HEK293 (cell line): ENCODE results near the gene BLOC1S5.

ENCODE experiments used
- FEZF1 ChIP-seq: fragments of 450-650 bp; formaldehyde crosslinking; IDR thresholded peaks from 2 replicates; pipeline ENCODE4 v1.5.1; 2016; ENCODE audit warnings: missing biosample characterization, missing genetic modification characterization
- KLF1 ChIP-seq: fragments of 450-650 bp; formaldehyde crosslinking; IDR thresholded peaks from 2 replicates; pipeline ENCODE4 v1.5.1; 2016; ENCODE audit warnings: missing biosample characterization, missing genetic modification characterization
- TCF7L2 ChIP-seq: IDR thresholded peaks from 2 replicates; pipeline ENCODE4 v1.6.1; 2011; ENCODE audit warnings: low read depth, mild to moderate bottlenecking, inconsistent platforms, low read length, moderate library complexity, borderline replicate concordance
- ZBTB1 ChIP-seq: fragments of 450-650 bp; formaldehyde crosslinking; IDR thresholded peaks from 2 replicates; pipeline ENCODE4 v1.5.1; 2016; ENCODE audit warnings: missing biosample characterization, missing genetic modification characterization
- ZFP3 ChIP-seq: fragments of 450-650 bp; formaldehyde crosslinking; IDR thresholded peaks from 2 replicates; pipeline ENCODE4 v1.5.1; 2016; ENCODE audit warnings: low read depth, missing biosample characterization, missing genetic modification characterization
- ZNF23 ChIP-seq: fragments of 450-650 bp; formaldehyde crosslinking; IDR thresholded peaks from 2 replicates; pipeline ENCODE4 v1.5.1; 2016; ENCODE audit warnings: missing biosample characterization, missing genetic modification characterization, borderline replicate concordance
- ZNF274 ChIP-seq, 2 experiments: fragments of 200-500 bp in 1 of 2; fragments of 450-650 bp in 1 of 2; sonication (Bioruptor generic) in 1 of 2; formaldehyde crosslinking in 1 of 2; IDR thresholded peaks; 2 replicates each; pipeline versions ENCODE4 v1.5.1 to v1.6.1; 2014 to 2016; ENCODE audit warnings: borderline replicate concordance in 1 of 2, inconsistent platforms in 1 of 2, low read length in 1 of 2, missing biosample characterization in 1 of 2, missing genetic modification characterization in 1 of 2
- ZNF555 ChIP-seq: fragments of 450-650 bp; formaldehyde crosslinking; conservative IDR thresholded peaks from 2 replicates; pipeline ENCODE4 v1.5.1; 2017; ENCODE audit warnings: missing biosample characterization, mild to moderate bottlenecking, missing genetic modification characterization, inconsistent platforms
- TF ChIP-seq, protein P1 (sequence below): fragments of 450-650 bp; formaldehyde crosslinking; IDR thresholded peaks from 2 replicates; pipeline ENCODE4 v1.5.1; 2016; ENCODE audit warnings: missing biosample characterization, missing genetic modification characterization
- TF ChIP-seq, protein P2 (sequence below): fragments of 450-650 bp; formaldehyde crosslinking; IDR thresholded peaks from 2 replicates; pipeline ENCODE4 v1.5.1; 2017; ENCODE audit warnings: missing biosample characterization, missing genetic modification characterization
- TF ChIP-seq, protein P3 (sequence below): fragments of 450-650 bp; formaldehyde crosslinking; IDR thresholded peaks from 2 replicates; pipeline ENCODE4 v1.5.1; 2016; ENCODE audit warnings: missing biosample characterization, missing genetic modification characterization

DNA sequence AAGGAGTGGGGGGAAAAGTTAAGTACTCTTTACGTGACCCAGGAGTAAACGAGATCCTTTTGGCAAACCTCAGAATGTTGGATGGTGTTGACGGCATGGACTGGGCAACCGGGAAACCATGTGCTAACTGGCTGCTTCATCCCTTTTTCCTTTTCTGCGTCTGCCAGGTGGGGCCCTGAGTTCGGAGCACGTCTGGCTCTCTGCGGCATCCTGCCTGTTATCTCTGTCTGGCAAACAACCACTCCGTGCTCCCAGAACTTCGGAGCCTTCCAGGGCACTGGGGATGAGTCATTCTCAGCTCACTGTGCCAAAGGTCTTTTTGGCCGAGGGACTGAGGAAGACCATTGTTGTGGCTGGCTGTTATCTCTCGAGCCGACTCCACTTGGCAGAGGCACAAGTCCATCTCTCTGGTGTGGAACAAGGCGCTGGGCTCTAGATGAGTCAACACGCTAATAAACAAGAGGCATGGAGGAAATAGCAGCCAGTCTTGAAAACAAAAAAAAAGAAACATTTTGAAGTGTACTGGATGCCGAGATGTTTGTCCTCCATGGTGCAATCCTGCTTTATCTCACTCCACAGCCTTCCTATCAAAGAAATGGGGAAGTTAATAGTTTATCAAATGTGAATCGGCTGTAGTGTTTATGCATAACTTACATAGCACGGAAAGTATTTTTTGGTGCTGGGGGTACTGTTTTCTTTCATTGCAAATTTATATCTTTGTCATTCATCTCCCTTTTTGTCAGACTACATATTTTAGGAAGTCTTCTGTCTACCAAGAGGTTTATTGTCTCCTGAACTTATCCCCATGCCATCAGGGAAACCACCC is 89.0 kb downstream of the BLOC1S5 start:
- TF ChIP-seq, protein P1, sequence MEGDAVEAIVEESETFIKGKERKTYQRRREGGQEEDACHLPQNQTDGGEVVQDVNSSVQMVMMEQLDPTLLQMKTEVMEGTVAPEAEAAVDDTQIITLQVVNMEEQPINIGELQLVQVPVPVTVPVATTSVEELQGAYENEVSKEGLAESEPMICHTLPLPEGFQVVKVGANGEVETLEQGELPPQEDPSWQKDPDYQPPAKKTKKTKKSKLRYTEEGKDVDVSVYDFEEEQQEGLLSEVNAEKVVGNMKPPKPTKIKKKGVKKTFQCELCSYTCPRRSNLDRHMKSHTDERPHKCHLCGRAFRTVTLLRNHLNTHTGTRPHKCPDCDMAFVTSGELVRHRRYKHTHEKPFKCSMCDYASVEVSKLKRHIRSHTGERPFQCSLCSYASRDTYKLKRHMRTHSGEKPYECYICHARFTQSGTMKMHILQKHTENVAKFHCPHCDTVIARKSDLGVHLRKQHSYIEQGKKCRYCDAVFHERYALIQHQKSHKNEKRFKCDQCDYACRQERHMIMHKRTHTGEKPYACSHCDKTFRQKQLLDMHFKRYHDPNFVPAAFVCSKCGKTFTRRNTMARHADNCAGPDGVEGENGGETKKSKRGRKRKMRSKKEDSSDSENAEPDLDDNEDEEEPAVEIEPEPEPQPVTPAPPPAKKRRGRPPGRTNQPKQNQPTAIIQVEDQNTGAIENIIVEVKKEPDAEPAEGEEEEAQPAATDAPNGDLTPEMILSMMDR = no peak
- TF ChIP-seq ZNF555 (tag by site-specific recombination) = no peak
- TF ChIP-seq, protein P2, sequence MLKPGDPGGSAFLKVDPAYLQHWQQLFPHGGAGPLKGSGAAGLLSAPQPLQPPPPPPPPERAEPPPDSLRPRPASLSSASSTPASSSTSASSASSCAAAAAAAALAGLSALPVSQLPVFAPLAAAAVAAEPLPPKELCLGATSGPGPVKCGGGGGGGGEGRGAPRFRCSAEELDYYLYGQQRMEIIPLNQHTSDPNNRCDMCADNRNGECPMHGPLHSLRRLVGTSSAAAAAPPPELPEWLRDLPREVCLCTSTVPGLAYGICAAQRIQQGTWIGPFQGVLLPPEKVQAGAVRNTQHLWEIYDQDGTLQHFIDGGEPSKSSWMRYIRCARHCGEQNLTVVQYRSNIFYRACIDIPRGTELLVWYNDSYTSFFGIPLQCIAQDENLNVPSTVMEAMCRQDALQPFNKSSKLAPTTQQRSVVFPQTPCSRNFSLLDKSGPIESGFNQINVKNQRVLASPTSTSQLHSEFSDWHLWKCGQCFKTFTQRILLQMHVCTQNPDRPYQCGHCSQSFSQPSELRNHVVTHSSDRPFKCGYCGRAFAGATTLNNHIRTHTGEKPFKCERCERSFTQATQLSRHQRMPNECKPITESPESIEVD (tag by site-specific recombination) = no peak; the same call in 1 of the 2 replicates
- TF ChIP-seq KLF1 (tag by site-specific recombination) = no peak
- TF ChIP-seq TCF7L2 = 0 out of 2 replicates have a peak, but pooled peaks have one; percentile 18
- peak; percentile 79 for TF ChIP-seq FEZF1 (tag by site-specific recombination)
- TF ChIP-seq ZNF274 (IDR thresholded peaks at IDR 0.05; ENCODE audit: low read length) = no peak
- no peak for TF ChIP-seq ZNF274 (tag by site-specific recombination; IDR thresholded peaks at IDR 0.05; ENCODE audit: borderline replicate concordance)
- TF ChIP-seq, protein P3, sequence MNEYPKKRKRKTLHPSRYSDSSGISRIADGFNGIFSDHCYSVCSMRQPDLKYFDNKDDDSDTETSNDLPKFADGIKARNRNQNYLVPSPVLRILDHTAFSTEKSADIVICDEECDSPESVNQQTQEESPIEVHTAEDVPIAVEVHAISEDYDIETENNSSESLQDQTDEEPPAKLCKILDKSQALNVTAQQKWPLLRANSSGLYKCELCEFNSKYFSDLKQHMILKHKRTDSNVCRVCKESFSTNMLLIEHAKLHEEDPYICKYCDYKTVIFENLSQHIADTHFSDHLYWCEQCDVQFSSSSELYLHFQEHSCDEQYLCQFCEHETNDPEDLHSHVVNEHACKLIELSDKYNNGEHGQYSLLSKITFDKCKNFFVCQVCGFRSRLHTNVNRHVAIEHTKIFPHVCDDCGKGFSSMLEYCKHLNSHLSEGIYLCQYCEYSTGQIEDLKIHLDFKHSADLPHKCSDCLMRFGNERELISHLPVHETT (tag by site-specific recombination) = peak; percentile 59
- no peak for TF ChIP-seq ZFP3 (tag by site-specific recombination)
- no peak for TF ChIP-seq ZBTB1 (tag by site-specific recombination)
- TF ChIP-seq ZNF23 (tag by site-specific recombination) = no peak
